NCI-H1092 (cell line): ENCODE data around the gene SAMMSON.

Experiments used
- DNase-seq: peaks from one replicate; lab custom pipeline; 2025; lab: John Stamatoyannopoulos, UW

SAMMSON gene

DNA sequence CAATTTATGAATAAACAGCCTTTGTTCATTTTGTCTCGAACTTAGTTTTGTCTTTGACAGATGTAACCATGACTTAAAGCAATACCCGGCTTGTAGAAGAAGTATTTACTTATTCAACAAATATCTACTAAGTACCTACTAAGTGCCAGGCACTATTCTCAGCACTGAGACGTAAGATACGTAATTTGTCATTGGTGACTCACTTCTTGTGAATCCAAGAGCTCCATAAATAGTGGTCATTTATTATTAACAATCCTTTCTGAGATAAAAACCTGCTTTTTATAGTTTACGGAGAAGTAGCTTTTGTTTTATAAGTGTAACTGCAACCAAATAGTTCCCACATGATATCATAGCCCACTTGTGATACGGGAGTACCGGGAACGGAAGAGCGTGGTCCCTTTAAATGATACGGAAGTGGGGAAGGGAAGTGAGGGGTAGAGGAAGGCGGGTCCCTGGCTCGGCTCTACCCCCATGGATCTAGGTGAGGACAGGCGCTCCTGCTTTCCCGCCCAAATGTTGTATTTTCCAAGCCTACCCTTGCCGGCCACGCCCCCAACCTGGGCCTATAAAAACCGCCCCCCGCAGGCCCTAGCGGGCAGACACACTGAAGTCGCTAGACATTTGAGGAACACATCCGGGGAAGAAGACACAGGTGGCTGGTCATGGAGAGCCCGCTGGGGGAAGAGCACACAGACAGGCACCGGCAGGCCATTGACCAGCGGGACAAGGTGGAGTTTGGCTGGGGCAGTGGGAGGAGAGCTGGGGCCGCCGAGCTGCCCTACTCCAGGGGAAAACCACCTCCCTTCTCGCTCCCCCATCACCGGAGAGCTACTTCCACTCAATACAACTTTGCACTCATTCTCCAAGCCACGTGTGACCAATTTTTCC is at the start of gene SAMMSON:
TSS of gene SAMMSON (plus strand) at position 594 of the 888 bp plus-strand sequence.
- DNase-seq: no peak

DNA sequence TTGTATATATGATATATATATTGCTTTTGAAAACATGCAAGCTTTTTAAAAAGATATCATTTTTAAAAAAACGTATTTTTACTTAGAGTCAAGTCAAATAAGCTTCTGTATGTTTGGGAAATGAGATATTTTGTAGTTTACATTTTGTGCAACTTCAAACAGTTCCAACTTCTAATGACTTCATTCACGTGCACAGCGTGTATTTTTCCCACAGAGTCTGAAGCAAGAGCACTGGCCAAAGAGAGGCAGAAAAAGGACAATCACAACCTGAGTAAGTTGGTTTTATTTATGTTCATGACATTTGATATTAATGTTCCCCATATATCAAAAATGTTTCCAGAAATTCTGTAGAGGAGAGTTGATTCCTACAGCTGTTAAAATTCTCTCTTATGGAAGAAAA is 47.9 kb upstream of the SAMMSON start:
- DNase-seq: no peak

DNA sequence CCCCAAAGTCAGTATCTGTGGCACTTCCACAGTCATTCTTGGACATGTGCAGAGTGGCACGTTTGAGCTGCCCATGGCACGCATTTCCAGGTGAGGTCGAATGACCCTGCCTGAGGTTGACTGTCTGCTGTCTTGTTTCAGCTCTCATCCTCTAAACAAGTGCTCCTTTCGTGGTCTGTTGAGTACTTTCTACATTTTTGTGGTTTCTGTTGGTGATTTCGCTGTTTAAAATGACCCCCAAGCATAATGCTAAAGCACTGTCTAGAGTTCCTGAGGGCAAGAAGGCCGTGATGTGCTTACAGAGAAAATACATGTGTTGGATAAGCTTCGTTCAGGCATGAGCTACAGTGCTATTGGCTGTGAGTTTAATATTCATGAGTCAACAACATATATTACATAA is 40.0 kb upstream of the SAMMSON start:
- DNase-seq: no peak

DNA sequence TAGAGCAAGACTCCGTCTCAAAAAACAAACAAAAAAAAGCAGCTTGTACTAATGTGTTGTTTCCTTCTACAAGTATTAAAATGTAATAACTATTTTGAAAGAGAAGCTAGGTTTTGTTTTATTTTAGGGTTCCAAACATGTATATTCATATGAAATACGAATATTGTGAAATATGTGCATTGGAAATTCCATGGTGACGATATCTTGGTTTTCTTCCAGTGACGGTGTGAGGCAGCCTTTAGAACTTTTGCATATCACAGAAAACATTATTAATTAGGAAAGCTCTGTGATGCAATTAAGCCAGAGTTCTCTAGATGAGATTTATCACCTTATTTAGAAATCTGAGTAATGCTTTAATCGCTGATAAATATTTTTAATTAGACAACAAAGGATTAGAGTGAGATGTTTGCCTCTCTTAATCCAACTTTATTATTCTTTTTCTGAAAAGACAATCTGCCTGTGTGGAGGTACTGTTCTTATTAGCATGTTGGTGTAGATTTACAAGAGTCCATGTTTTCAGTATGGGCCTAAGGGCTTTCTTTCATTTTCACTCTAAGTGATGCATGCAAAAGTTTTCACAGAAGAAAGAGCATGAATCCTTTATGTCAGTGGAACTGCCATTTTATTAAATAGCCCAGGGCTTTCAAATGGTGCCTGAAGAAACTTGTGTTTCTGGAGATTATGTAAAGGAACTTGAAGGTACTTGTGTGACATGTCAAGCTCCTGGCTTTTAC is 37.7 kb upstream of the SAMMSON start:
- DNase-seq: no peak

DNA sequence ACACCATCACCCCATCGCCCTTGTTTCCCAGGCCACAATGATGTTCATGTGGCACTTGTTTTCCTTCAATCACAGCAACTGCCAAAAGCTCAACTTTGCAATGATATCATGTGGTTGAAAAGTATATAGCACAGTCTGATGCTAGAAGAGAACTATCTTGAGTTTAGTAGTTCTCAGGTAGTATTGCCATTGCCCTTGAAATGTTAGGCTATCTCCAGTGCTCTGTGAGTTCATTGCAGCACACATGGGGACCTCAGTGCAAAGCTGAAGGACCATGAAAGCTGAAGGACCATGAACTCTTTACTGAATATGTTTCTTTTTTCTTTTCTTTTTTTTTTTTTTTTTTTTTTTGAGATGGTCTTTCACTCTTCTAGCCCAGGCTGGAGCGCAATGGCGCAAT is 35.9 kb upstream of the SAMMSON start:
- no peak for DNase-seq

DNA sequence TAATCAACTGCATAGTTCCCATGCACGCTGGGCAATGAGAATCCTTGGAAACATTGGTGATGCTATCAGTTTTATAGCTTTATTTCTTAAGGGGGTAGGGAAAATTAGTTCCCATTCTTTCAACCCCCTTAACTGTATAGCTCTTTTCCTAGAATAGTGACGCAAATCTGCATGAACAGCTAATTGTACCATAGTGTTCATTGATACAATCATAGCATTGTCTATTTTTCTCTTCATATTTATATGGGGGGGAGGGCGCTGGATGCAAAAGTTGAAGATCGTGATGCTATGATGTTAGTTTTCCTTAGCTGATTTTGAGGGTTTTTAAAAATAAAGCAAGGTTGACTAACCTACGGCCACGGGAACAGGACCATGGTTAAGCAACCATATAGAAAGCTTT is 32.4 kb upstream of the SAMMSON start:
- DNase-seq: no peak

DNA sequence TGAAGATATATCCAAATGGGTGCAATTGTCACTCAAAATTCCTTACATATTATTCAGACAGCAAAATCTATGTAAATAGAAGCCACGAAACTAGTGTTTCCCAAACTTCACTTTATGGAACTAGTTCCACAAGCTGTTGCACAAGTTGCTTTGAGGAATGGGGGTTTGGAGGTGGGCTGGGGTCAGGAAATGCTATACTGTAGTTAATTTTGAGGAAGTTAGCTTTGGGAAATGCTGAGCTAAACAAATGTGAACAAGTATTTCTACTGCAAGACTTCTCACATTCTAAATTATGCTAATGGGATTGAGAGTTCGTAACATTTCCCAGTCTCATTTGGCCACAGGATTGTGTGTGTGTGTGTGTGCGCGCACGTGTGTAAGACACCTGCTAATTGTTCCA is 28.7 kb upstream of the SAMMSON start:
- no peak for DNase-seq

DNA sequence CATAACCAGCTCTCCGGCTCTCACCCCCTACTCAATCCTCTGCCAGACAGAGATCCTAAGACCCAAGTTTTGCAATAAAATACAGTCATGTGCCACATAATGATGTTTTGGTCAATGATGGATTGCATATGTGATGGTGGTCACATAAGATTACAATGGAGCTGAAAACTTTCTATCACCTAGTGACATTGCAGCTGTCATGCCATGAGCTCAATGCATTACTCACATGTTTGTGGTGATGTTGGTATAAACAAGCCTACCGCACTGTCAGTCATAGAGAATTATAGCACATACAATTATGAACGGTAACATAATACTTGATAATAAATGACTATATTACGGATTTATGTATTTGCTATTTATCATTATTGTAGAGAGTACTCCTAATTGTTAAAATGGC is 26.9 kb upstream of the SAMMSON start:
- DNase-seq: no peak

DNA sequence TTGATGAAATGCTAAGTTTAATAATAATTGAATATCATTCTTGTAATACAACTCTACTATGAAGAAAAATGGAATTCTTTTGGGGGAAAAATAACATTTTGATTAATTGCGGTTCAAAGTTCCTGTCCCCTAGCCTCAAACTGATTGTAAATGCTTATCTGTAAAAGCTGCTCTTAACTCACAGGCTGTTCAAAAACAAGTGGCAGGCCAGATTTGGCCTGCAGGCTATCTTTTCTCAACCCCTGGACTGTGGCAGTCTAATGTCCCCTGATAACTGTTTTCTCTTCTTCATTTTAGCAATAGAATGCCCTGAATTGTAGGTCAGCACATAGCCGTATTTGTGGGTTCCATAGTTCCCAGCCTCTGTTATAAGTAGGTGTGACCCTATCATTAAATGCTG is 23.5 kb upstream of the SAMMSON start:
- no peak for DNase-seq

DNA sequence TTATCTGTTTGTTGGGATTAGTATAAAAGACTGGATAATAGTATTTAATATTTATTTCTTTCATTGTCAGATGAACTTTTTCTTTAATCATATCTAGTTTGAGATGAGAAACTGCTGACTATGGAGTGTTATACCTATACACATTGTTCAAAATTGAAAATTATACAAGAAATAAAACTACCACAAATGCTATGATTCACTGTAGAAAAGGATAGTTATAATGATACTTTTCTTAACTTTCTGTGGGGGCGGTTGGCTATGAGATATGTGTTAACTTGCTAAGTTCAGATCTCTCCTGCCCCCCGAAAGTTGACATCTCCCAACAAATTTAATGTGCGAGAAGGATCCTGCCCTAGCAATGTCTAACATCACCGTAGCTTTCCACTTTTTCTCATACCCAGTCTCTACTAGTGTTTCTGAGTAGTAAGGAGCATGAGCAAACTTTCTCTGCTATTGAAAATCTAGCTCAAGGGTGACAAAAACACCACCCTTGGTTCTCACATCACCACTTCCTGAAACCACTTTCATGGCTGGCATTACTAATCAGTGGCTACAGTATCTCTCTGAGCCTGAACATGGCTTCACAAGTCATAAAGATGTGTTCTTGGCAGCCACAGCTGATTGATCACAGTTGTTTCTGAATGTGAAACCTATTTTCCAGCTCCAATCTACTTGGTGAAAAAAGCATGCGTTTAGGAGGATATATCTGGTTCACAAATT is 15.8 kb upstream of the SAMMSON start:
- DNase-seq: no peak

DNA sequence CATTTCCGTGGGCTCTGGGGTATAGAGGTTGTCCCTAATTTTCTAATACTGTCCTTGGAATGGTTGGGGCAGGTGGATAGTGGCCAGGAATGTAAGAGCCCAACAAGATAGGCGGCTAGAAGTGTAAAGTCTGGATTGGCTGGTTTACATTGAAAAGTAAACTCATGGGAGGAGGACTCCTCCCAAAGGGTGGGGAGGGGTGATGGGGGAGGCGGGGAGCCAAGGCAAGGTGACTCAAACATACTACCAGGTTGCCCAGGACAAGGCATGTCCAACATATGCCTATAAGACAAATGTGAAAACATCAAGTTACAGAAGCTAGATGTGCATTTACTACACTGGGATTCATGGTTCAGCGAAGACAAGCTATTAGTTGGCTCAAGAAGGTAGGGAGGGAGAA is 14.3 kb upstream of the SAMMSON start:
- DNase-seq: no peak

DNA sequence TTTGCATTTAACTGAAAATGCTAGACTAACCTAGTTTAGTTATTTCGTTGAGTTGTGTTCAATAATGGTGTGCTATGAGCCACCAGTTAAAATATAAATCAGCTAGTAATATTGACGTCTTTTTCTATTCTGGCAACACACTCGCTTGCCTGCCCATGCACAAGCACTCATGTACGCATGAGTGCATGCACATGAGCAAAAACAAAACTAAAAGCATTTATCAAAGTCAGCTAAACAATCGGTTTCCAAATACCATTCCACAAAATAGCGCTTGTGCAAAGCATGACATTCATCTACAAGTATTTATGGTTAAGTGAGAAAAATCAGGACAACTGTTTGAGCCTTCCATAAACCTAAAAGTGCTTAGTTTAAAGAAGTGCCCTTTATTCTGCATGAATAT is 13.1 kb upstream of the SAMMSON start:
- DNase-seq: no peak

DNA sequence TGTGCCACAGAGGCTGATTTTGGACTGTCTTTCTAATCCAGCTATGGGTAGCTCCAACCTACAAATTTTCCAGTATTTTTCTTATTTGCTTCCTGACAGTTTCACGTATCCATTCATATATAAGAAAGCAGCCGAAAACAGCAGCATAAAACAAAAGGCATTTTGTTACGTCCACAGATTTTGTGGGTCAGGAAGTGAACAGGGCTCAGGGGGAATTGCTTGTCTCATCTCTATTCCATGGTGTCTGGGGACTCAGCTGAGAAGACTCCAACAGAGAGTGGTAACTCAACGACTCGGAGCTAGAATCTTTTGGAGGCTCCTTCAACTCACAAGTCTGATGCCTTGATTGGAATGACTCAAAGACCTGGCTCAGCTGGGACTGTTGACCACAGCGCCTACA is 11.7 kb upstream of the SAMMSON start:
- no peak for DNase-seq

DNA sequence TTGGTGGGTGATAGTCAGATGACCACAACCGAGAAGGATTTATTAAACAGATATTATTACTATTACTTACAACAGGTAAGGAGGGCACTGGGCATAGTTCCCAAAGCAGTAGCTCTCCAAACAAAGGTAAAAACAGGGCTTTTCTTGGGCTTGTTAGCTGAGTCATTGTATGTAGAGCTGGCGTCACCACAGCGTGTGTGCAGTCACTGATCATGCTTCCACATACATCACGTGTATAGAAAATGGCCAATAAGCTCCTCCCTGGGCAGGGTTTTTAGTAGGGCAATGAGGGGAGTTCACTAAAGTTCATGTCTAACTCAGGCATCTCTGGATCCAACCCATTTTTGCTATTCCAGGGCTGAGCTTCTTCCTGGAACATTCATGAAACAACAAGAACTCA is 5.8 kb upstream of the SAMMSON start:
- DNase-seq: no peak

DNA sequence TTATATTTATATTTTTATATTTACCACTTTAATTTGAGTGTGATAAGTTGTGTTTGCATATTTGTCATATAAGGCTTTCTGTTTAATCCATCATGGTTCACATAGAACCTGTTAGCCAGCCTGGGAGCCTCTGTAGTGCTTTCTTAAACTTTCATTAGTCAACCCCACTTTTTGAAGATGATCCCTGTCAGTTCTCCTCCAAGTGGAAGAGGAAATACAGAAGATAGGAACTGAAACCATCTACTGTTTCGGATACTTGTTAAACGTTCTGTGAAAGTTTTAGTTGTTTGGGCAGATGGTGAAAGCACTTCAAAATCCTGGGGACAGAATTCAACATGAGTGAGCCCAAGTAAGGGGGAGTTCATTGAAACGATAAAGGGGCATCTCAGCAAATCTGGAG is 4.6 kb upstream of the SAMMSON start:
- no peak for DNase-seq

DNA sequence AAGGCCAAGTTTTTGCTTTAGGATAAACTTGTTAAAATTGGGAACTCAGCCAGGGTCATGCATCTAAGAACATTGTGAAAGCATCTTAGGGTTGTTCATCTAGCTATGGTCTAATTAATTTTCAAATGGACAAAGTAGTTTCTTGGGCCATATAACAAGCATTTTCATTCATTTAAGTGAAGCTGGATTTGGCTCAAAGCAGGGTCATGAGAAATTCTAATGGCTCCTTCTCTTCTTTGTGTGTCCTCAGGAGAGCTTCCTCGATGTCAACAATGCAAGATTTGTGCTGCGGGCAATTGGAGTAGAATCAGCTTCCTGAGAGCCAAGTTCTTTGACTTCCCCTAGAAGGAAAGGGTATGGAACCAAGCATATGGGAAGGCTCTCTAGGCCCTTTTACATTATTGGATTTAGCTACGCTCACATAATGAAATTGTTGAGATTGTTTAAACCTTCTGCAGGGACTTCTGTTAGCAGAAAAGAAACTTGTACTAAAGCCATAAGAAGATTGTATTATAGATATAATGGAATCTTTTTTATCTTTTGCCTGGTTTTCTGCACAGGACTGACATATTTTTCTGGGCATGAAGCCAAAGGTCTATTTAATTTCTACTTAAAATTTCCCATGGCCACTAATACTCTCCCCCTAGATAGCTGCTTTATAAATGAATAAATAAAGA is 1.8 kb upstream of the SAMMSON start:
- no peak for DNase-seq

DNA sequence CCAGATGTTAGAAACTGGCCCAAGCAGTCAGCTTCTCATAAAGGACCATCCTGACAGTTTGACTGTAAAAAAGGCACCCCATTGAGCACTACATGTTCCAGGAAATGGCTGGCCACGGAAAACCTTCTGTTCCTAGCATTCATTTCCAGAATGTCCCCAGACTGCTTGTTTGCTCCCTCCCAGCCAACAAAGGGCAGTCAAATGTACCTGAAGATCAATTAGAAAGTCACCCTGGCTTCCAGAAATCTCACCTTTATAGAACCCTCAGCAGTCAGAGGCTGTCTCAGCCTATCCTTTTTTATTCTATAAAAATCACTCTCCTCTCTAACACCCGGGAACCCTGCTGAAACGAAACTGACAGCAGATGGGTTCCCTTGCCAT is 784 bp upstream of the SAMMSON start:
- no peak for DNase-seq

DNA sequence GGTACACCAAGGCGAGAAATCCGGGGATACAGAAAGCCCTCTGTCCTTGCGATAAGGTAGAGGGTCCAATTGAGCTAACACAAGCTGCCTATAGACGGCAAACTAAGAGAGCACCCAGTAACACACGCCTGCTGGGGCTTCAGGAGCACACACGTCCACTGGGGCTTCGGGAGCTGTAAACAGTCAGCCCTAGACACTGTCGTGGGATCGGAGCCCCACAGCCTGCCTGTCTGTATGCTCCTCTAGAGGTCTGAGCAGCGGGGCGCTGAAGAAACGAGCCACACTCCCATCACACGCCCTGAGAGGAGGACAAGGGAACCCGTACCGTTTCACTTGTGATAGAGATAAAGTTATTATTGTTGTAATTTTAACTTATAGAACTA is 486 bp downstream of the SAMMSON start:
- no peak for DNase-seq

DNA sequence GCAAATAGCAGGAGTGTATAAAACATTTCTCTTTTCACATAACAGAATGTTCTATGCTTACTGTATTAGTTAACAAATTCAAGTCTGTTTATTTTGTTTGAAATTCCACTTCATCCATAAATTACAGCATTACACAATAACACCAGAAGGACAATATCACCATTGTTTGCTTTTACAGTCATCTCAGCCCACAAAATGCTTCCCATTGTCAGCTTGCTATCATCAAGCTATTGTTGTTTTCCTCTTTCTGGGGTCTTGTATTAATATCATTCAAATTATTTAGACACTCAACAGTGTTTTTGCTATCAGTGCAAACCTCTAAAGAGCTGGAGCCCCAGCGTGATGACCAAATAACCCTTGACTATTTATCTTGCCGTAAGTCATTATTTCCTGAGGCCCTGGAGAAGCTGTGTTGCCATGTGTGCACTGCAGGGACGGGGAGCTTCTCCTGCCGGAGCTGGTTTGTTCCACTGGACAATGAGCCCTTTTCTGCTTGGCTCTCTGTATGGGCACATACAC is 1.1 kb downstream of the SAMMSON start:
- DNase-seq: no peak

DNA sequence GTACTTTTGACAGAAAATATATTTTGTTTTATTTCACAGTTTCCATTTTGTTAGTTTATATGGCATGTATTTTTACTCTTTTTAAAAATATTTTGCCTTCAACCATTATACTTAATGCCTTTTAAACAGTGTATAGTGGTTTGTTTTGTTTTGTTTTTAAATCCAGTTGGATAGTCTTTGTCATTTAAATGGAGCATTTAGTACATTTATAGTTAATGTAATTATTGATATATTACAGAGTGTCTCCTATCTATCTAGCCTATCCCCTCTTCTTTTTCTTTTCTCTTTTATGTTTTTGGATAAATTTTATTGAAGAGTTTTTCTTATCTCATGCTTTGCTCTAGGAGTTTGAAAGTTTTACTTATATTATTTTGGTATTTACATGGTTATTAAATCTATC is 3.6 kb downstream of the SAMMSON start:
- no peak for DNase-seq

DNA sequence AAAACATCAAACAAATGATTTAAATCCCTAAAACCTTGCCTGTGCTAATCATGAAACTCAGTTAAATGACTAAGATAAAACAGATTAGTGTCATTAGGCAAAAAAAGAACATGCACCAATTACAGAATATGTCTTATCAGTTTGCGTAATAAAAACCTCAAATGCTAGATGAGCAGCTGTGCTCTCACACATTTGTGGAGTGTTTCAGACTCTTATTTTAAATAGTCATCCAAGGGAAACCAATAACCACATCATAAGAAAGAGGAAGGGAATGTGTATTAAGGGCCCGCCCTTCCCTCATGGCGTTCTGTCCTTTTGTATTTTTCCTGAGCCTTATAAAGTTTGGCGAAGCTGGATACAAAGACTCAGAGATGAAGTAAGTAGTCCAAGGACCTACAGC is 6.6 kb downstream of the SAMMSON start:
- no peak for DNase-seq

DNA sequence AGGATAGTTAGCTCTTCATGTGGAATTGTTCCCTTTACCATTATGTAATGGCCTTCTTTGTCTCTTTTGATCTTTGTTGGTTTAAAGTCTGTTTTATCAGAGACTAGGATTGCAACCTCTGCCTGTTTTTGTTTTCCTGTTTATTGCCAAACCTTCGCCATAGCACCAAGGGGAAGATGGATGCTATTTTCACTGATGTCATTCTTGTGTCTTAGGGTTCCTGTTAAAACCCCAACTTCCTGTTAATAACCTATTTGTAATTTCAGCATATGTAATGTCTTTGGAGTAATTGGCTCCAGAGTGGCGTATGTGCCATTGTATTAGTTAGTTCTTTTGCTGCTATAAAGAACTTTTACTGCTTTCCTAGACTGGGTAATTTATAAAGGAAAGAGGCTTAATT is 10.8 kb downstream of the SAMMSON start:
- DNase-seq: no peak
